Stimulated activated CD4-positive, alpha-beta T cell treated with anti-CD3 and anti-CD28 coated beads, Interleukin-12 subunit alpha, Interleukin-12 subunit beta, amount 100 ng/mL, for 24 hours (primary cell): ENCODE data around the gene PBRM1.

Source experiments
- DNase-seq, 2 experiments: peaks; one replicate each; pipeline ENCODE4 v3.0.0-alpha.2; 2020; ENCODE audit warnings: low read depth in 2 of 2

Gene PBRM1

DNA sequence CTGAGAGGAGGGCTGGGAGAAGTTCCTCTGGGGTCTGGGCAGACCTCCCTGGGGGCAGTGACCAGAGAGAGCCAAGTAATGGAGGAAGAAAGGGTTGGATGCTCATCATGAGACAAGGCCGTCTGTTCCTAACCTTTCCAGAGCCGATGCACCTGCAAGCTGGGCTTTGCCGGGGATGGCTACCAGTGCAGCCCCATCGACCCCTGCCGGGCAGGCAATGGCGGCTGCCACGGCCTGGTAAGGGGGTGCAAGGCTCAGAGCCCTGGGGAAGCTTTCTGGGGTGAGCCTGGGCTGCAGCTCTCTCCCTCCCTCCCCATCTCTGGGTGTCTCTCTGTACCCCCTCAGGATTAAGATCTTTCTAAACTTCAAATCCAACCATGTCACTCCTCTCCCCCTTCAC is 174.2 kb downstream of the PBRM1 start:
- no peak for DNase-seq

DNA sequence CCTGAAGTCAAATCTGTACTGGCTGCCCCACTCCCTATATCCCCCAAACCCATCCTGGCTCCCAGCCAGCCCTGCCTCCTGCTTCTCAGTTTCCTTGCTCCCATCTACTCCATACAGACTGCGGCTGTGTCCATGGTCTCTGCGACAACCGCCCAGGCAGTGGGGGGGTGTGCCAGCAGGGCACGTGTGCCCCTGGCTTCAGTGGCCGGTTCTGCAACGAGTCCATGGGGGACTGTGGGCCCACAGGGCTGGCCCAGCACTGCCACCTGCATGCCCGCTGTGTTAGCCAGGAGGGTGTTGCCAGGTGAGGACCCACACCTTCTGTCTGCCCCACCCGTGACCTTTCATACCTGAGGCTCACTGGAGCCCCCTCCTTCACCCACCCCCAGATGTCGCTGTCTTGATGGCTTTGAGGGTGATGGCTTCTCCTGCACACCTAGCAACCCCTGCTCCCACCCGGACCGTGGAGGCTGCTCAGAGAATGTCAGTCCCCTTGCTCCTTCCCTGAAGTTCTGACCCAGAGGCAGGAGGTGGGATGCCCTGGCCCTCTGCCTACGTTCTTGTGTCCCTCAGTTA is 175.9 kb downstream of the PBRM1 start:
- DNase-seq = no peak

DNA sequence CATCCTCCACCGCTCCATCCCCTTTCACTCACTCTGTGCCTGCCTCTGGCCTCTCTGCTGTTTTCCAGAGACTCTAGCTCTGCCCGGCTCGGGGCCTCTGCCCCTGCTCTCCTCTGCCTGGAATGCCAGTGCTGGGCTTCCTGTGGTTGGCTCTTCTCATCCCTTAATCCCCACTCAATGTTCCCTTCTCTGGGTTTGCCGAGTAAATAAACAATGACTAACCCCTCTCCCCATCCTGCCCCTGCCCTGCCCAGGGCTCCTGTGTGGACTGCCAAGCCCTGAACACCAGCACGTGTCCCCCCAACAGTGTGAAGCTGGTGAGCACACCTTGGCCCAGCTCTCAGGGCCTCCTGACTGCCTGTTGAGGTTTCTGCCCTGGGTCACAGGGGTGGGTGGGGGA is 178.4 kb downstream of the PBRM1 start:
- no peak for DNase-seq

DNA sequence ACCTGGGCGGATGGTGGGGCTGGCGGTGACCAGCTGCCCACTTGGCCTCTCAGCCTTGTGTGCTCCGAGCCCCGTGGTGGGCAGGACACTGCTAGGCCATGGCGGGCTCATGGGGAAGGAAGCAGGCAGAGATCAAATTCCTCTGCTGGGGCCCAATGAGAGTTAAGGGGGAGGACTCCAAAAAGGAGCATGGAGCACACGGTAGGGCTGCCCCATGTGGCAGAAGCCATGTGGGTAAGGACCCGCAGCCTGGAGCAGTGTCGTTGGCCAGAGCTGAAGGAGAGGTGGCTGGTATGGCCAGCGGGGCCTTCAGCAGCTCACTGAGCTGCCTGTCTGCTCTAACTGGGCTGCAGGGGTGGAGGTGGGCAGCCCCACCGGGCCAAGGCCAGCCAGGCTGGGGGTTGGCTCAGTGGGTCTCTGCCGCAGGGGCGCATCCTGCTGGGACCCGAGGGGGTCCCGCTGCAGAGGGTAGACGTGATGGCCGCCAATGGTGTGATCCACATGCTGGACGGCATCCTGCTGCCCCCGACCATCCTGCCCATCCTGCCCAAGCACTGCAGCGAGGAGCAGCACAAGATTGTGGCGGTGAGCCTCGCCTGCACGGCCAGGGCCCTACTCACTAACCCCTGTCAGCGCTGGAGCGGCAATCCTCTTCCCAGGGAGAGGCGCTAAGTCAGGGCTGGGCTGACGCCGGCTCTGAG is 179.3 kb downstream of the PBRM1 start:
- DNase-seq = no peak

DNA sequence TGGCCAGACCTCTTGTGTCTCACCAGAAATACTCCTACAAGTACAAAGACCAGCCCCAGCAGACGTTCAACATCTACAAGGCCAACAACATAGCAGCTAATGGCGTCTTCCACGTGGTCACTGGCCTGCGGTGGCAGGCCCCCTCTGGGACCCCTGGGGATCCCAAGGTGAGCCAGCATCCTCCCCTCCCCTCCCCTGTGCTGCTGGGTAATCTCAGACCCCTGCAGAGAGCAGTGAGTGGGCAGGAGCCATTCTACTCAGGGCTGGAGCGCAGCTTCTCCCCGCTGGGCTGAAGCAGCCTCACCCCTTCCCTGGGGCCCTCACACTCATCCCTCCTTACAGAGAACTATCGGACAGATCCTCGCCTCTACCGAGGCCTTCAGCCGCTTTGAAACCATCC is 180.7 kb downstream of the PBRM1 start:
- DNase-seq = no peak

DNA sequence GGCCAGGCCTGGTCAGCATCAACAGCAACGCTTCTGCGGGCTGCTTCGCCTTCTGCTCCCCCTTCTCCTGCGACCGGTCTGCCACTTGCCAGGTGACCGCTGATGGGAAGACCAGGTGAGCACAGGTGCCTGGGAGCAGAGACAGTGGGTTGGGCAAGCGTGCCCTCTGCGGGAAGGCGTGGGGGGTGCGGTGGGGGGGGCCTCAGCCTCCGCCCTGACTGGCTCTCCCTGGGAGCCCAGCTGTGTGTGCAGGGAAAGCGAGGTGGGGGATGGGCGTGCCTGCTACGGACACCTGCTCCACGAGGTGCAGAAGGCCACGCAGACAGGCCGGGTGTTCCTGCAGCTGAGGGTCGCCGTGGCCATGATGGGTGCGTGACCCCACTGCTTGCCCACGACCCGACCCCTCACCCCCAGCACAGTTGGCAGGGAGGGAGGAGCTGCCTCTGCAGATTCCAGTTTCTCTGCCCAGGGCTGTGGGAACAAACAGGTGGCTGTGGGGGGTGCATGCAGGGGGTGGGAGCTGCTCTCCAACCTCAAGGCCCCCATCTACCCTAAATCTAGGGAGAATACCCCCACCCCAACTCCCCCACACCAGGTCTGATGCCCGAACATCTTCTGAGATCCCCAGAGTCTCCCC is 181.8 kb downstream of the PBRM1 start:
- no peak for DNase-seq

DNA sequence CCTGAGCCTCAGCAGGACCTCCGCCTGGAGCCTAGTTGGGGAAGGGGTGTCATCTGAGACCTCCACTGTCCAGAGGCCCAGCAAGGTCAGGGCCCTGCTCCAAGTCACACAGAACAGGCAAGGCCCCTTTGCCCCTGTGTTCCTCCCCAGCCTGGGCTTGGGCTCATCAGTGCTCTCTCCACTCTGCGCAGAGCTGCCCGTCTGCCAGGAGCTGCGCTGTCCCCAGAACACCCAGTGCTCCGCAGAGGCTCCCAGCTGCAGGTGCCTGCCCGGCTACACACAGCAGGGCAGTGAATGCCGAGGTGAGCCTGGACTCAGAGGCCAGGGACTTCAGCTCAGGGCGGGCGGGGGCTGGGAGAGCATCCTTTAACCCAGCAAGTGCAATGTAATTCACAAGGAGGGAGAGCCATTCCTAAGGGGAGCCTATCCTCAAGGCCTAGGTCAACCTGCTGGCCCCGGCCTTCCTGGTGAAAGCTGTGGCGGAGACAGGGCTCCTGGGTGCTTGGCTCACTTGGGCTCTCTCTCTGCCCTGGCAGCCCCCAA is 182.8 kb downstream of the PBRM1 start:
- DNase-seq = no peak

DNA sequence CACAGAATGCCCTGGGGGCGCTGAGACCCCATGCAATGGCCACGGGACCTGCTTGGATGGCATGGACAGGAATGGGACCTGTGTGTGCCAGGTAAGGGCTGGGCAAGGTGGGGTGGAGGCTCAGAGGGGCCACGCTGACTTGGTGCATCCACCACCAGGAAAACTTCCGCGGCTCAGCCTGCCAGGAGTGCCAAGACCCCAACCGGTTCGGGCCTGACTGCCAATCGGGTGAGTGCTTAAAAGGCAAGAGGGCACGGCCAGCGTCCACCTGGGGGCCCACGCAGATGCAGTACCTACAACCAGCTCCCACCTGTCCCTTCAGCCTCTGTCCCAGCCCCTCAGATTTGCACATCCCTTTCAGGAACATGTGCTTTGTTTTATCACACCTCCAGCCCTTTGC is 183.7 kb downstream of the PBRM1 start:
- DNase-seq = no peak

DNA sequence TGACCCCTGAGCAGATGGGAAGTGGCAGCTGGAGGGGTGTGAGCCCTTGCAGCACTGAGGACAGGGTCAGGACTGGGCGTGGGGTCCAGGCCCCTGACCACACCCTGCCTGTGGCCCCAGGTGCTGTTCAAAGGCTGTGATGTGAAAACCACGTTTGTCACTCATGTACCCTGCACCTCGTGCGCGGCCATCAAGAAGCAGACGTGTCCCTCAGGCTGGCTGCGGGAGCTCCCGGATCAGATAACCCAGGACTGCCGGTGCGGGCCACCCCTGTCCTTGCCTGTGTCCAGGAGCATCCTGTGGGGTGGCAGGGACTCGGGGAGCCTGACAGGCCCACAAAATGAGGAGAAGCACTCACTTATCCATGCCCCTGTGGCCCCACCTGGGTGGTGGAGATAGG is 184.7 kb downstream of the PBRM1 start:
- no peak for DNase-seq

DNA sequence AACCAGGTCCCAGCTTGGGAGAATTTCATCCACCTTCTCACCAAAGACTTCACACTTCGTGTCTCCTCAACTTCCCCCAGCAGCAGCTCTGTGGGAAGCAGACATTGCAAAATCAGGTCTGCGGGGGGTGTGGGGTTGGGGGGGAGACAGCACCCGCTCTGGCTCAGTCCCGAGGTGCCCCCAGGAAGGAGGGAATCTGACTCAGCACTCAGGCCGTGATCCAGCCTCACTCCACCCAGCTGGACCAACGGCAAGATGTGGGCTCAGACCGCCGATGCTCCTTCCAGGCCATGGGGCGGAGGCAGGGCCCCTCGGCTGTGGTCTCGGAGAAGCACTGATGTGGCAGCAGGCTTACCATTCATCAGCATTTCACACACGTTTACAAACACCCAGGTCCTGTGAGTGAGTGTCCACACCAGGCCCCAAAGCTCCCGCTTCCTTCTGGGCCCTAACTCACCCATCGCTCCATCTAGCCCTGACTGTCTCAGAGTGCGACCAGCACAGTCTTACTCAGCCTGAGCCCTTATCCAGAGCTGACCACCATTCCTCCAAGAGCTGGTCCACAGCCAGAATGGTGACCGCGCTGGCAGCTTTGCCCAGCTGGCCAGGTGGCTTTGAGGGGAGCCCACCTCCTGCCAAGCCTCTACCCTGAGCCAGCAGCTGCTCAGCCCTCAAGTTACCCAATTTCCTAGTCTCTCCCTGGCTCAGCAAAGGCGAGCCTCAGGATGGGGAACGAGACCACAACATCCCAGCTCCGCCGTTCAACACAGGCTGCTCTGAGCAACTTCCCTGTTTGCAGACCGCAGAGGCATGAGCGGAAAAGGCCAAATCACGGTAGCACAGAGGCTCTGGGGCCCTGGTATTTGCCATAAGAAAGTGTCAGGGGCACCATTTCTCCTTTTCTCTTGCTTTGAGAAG is 187.3 kb downstream of the PBRM1 start:
- DNase-seq = no peak

DNA sequence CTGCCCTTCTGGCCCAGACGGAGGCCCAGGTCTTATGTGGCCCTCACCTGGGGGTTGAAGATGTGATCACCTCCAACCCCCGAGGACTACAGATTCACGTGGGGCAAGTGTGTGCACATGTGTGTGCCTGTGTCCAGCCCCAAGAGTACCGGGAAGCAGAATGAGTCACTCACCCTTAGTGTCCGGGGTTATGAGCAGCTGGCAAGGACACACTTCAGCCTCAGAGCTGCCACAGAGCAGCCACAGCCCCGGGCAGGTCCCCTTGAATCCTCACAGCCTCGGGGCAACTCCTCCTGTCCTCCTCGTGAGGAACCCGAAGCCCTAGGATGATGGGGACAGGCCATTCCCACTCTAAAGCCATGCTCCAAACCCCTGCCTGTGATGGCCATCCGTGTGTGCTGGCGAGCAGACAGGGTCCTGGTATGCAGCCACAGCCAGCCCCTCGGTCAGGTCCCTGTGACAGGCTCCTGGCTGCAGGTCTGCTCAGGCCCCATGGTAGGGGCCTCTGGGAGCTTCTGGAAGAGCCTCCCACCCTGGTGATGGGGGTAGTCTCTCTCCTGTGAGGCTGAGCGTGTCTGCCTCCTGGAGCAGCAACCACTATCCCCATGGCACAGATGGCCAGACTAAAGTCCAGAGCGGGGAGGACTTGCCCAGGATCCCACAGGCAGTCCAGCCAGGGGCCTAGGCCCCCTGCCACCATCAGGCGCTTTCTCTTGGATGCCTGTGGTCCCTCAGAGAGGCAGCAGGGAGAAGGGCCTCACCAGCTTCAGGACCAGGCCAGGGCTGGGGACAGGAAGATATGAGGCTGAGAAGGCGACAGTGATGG is 189.7 kb downstream of the PBRM1 start:
- DNase-seq = no peak
